Prostate gland (tissue), 2 donors: ENCODE results near the gene CMSS1.

Experiments used
- POLR2A ChIP-seq: fragments of 450-650 bp; IDR thresholded peaks from one replicate; pipeline ENCODE4 v1.6.1; 2016; ENCODE audit warnings: antibody characterized with exemption, mild to moderate bottlenecking
- TF ChIP-seq, protein P1 (sequence below), 4 experiments: fragments of 200-600 bp in 2 of 4; fragments of 450-650 bp in 2 of 4; sonication (generic) in 2 of 4; IDR thresholded peaks; 1 replicate in 3 of 4; 2 replicates in 1 of 4; pipeline ENCODE4 v1.5.1; 2016 to 2019; ENCODE audit warnings: antibody characterized with exemption in 4 of 4, mild to moderate bottlenecking in 2 of 4, moderate library complexity in 2 of 4

GRCh38 chr3:99951701-99952100 is 134.0 kb downstream of the CMSS1 start:
- TF ChIP-seq, protein P1, sequence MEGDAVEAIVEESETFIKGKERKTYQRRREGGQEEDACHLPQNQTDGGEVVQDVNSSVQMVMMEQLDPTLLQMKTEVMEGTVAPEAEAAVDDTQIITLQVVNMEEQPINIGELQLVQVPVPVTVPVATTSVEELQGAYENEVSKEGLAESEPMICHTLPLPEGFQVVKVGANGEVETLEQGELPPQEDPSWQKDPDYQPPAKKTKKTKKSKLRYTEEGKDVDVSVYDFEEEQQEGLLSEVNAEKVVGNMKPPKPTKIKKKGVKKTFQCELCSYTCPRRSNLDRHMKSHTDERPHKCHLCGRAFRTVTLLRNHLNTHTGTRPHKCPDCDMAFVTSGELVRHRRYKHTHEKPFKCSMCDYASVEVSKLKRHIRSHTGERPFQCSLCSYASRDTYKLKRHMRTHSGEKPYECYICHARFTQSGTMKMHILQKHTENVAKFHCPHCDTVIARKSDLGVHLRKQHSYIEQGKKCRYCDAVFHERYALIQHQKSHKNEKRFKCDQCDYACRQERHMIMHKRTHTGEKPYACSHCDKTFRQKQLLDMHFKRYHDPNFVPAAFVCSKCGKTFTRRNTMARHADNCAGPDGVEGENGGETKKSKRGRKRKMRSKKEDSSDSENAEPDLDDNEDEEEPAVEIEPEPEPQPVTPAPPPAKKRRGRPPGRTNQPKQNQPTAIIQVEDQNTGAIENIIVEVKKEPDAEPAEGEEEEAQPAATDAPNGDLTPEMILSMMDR (IDR thresholded peaks at IDR 0.05), result no peak
- no peak for TF ChIP-seq POLR2A
